ENCODE results near the gene SSR3.
A peak's percentile ranks its signal among the peaks of the same experiment; 100 is the strongest.

Gene SSR3

GRCh38 chr3:156536524-156537316 lies 18.2 kb downstream of the SSR3 start:
- no peak for DNase-seq (ENCODE audit: low read depth)

- DNase-seq (ENCODE audit: low read depth), result no peak
These were observed 19.1 kb downstream of the SSR3 start for GRCh38 chr3:156535798-156536197.

DNA sequence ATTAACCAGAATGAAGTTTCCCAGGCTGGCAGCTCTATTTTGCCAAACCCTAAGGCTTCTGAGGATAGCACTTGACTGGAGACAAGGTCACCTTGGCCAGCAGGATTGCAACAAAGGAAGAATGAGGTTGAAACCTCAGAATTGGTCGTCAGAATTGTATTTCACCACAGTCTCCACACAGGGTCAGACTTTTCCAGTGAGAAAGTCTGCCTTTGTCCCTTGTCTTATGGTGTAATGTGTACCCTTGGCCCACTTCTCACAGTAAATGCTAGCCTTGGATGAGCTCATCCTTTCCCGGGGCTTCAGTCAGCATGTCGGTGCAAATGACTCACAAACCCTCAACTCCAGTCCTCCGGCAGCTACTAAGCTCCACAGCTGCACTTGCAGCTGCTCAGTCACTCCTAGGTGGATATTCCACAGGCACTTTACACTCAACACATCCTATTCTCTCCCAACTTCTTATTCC lies 19.7 kb downstream of the SSR3 start:
- DNase-seq (ENCODE audit: low read depth), result peak; percentile 95

DNA sequence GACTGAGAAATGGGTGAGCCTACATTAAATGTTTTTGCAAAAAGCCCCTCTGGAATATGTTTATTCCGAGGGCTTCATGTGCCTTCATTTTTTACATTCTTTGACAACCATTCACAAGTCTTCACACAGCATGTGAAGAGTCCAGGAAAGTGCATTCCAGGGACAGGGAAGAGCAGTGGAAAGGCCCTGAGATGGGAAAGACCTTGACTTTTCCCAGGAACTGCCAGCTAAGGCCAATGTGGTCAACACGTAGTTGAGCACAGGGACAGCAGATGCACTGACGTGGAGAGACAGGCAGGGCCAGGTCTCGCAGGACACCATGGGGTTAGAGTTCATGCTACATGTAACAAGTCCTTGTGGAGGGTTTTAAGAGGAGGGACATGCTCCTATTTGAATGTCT lies 21.7 kb downstream of the SSR3 start:
- no peak for DNase-seq (ENCODE audit: low read depth)

DNA sequence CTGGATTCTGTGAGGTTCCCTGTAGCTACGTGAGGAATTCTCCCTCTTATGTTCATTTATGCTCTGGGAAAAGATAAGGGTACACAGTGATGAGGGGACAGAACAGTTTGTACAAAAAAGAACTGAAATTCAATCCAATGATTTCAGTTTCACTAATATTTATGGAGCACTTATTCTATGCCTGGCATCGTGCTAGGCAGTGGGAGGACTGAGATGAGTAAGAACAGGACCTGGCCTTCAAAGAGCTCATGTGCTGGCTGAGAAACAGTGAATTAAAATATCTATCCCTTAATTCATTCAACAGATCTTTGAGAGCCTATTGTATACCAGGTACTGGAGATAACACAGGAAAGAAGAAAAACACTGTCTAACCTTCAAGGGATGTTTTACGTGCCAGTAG lies 22.2 kb downstream of the SSR3 start:
- DNase-seq (ENCODE audit: low read depth), result no peak

DNA sequence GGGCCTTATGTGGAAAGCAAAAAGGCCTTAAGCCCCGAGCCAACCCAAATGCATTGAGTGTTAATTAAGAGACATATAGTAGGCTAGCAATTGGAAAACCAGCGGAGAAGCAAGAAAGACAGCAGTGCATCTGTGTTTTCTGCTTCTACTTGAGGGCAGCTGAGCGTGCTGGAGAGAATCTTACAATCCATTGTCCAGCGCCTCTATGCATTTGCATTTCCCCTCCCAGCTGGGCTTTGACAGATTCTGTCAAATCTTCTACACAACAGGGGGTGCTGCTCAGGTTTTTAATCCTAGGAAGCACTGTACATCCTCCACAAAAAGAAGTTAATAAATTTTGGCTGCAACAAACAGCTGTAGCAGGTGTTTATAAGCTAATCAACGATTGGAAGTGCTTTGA lies 23.9 kb downstream of the SSR3 start:
- DNase-seq (ENCODE audit: low read depth), result no peak

GRCh38 chr3:156527060-156527459 lies 27.9 kb downstream of the SSR3 start:
- no peak for DNase-seq (ENCODE audit: low read depth)

DNA sequence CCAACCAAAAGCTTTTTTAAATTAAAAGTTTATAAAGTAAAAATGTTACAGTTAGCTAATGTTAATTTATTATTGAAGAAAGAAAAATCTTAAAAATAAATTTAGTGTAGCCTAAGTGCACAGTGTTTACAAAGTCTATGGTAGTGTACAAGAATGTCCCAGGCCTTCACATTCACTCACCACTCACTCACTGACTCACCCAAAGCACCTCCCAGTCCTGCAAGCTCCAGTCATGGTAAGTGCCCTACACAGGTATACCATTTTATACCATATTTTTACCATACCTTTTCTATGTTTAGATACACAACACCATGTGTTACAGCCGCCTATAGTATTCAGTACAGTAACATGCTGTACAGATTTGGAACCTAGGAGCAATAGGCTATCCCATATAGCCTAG lies 29.1 kb downstream of the SSR3 start:
- no peak for DNase-seq (ENCODE audit: low read depth)

DNA sequence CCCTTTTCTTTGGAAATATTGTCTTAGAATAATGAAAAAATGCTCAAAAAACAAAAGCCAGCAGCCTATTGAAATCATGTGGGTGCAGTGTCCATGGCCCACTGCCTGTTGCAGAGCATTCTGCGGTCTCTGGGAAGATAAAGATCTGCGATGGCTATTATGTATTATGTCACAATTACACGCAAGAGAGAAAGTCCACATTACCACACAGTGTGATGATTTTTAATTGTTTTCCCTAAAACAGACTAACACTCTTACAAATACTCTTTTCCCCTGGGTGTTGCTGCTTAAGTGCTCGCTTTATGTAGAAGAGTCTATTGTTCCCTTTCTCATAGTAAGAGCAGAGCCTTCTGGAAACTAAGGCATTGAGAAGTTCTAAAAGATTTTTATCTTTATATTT lies 32.2 kb downstream of the SSR3 start:
- DNase-seq (ENCODE audit: low read depth), result no peak

DNA sequence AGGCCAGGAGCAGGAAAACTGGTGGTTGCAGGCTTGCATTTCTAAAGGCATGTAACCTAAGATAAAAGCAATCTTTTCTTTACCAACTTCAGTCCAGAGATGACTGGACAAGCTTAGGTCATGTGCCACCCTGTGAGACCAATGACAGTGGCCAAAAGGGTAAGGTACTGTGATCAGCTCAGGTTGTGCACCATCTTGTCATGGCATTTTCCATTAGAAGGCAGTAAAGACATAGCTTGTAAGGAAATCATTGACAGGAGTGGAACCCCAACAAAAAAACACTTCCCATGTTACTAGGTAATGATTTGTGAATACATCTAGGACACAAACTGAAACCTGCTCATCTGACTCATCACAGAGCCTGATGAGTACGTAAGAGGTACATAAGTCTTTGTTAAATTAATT lies 35.2 kb downstream of the SSR3 start:
- no peak for DNase-seq (ENCODE audit: low read depth)

GRCh38 chr3:156518726-156519125 lies 36.2 kb downstream of the SSR3 start:
- DNase-seq (ENCODE audit: low read depth), result peak; percentile 8

GRCh38 chr3:156516961-156517360 lies 38.0 kb downstream of the SSR3 start:
- no peak for DNase-seq (ENCODE audit: low read depth)

DNA sequence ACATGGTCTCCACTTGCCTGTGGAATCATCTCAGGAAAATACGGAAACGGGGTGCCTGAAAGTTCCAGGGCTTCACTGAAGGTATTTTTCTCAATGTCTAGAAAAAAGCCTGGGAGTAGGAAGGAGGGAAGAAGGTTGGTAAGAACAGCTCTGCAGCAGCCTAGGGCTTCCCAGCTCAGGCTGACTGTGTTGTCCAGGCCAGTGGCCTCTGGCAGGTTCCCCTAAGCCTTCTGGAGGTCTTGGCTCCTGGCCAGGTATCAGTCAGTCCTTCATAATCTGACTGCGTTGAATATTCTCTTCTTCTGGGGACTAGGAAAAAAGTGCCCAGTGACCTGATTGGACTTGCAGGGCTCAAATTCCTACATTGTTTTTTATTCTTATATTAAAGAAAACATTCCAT lies 38.6 kb downstream of the SSR3 start:
- no peak for DNase-seq (ENCODE audit: low read depth)

GRCh38 chr3:156513619-156514018 lies 41.3 kb downstream of the SSR3 start:
- DNase-seq (ENCODE audit: low read depth), result no peak

DNA sequence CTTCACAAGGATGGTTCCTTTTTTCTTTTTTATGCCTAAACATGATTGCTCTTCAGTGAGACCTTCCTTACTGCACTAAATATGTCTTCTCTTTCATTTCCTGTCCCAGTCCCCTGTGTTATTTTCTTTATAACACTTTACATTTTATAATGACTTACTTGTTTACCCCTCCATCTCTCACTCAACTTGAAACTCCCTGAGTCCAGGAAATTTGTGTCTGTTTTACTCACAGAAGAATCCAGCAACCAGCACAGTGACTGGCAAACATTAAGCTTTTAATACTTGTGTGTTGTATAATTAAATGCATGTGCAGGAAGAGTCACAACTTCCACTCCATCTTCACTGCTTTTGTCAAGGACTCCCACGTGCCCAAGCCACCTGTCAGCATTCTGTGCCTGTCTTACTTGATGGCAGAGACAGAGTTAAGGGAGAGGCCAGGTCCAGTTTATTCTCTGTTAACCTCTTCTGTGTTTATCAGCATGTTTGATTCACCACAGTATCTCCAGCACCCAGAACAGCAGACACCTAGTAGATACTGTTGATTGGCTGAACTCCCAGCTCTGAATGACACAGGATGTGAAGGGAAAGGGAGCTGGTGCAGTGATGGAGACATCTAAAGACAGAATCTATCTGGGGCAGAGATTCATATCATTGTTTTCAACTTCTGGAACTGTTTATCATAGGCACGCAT lies 42.8 kb downstream of the SSR3 start:
- no peak for DNase-seq (ENCODE audit: low read depth)

GRCh38 chr3:156509189-156510174 lies 45.4 kb downstream of the SSR3 start:
- peak; percentile 40 for DNase-seq (ENCODE audit: low read depth)

- no peak for DNase-seq (ENCODE audit: low read depth)
These were observed 47.6 kb downstream of the SSR3 start for GRCh38 chr3:156507285-156507684.

DNA sequence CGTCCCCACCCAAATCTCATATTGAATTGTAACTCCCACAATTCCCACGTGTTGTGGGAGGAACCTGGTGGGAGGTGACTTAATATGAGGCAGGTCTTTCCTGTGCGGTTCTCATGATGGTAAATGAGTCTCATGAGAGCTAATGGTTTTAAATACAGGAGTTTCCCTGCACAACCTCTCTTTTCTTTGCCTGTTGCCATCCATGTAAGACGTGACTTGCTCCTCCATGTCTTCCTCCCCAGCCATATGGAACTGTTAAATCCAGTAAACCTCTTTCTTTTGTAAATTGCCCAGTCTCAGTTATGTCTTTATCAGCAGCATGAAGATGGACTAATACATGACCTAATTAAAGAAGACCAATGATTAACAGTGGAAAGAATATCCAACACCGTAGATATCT lies 56.6 kb downstream of the SSR3 start:
- DNase-seq (ENCODE audit: low read depth), result no peak

GRCh38 chr3:156497326-156497725 lies 57.6 kb downstream of the SSR3 start:
- no peak for DNase-seq (ENCODE audit: low read depth)

DNA sequence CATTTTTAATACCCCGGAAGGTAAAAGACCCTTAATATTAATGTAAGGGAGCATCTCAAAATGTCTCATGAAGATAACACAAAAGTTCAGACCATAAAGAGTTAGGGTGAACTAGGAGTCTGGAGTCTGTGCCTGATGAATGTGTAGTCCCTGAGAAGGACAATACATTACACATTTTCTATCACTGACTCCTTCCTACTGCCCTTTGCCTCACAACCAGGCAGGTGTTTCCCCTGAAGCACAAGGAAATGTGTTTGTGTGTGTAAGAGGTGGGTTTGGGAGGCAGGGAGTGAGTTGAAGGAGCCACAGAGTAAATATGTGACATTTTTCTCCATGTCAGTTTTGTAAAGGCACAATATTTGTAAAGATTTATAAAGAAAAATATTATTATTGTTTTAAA lies 59.1 kb downstream of the SSR3 start:
- DNase-seq (ENCODE audit: low read depth), result no peak

DNA sequence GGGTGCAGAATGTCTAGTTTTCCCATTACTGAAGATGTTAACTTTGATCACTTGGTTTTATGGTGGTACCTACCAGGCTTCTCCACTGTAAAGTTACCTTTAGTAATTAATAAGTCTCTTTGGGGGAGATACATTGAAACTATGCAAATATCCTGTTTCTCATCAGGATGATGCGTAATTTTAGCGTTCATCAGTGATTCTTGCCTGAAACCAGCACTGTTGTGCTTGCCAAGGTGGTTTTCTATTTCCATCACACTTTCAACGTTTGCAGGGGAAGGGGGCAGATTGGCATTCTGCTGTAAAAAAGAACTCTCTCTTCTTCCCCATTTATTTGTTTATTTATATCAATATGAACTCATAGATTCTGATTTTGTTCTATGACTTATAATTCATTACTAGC lies 61.0 kb downstream of the SSR3 start:
- DNase-seq (ENCODE audit: low read depth), result no peak

DNA sequence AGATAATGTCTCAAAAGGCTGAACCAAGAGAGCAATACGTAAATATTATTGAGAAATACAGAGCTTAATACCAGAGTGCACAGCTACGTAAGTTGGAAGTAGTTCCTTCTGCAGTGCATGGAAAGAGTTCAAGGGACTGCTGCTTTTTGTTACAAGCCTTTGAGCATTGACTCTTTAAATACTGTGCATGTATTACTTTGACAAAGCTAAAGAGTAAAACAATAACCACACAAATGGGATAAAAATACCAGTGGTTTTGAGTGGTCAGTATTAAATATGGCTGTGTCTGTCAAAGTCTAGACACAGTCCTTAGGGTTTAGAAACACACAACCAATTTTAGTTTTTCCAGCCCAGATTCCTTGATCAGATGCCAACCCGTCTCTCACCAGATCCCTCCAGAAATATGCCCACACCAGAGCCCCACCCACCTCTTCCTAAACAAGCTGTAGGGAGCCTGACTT lies 62.1 kb downstream of the SSR3 start:
- DNase-seq (ENCODE audit: low read depth), result no peak

Measured in fibroblast of the conjunctiva (primary cell).